Progenitor cell of endocrine pancreas (in vitro differentiated cells): Measurements from ENCODE around the gene RPTOR. TPM values are rescaled to one million over a fixed set of nuclear protein-coding genes. Genes with fewer than 3 reads are reported as not detected.
"Not testable (repeated sequence)": the region's sequence is repeated elsewhere in the genome, so short reads cannot be mapped to it uniquely, and the experiment has no call there.

Experiments
- DNase-seq: peaks from one replicate; pipeline ENCODE4 v3.0.0; 2021; ENCODE audit warnings: low spot score; ENCODE audit not compliant: unreplicated experiment
- H3K27ac Mint-ChIP-seq: 2 replicates; pipeline ENCODE4 v1.8.0; 2021; ENCODE audit warnings: mild to moderate bottlenecking, moderate library complexity, mixed read lengths
- H3K27me3 Mint-ChIP-seq: 2 replicates; pipeline ENCODE4 v1.8.0; 2021; ENCODE audit warnings: mixed read lengths
- H3K36me3 Mint-ChIP-seq: 2 replicates; pipeline ENCODE4 v1.8.0; 2022; ENCODE audit warnings: mixed read lengths; ENCODE audit not compliant: insufficient read depth
- H3K4me1 Mint-ChIP-seq: 2 replicates; pipeline ENCODE4 v1.8.0; 2021; ENCODE audit warnings: low read depth, mixed read lengths
- H3K4me3 Mint-ChIP-seq: 2 replicates; pipeline ENCODE4 v1.8.0; 2021; ENCODE audit warnings: low read depth, mild to moderate bottlenecking, moderate library complexity, mixed read lengths
- H3K9me3 Mint-ChIP-seq: 2 replicates; pipeline ENCODE4 v1.8.0; 2021; ENCODE audit warnings: low read depth, mixed read lengths
- total RNA-seq: library from RNA; stranded (reverse); gene quantifications from 2 replicates; pipeline ENCODE4 v1.2.1, GENCODE V29; 2021
- TF ChIP-seq, protein P1 (sequence below): fragments of 200-600 bp; sonication (generic); IDR thresholded peaks from one replicate; pipeline ENCODE4 v1.5.0; 2021; ENCODE audit warnings: antibody characterized with exemption, mild to moderate bottlenecking; ENCODE audit not compliant: unreplicated experiment

RPTOR gene
- total RNA-seq, 1 donor from 2014 or later = 40.0 TPM

DNA sequence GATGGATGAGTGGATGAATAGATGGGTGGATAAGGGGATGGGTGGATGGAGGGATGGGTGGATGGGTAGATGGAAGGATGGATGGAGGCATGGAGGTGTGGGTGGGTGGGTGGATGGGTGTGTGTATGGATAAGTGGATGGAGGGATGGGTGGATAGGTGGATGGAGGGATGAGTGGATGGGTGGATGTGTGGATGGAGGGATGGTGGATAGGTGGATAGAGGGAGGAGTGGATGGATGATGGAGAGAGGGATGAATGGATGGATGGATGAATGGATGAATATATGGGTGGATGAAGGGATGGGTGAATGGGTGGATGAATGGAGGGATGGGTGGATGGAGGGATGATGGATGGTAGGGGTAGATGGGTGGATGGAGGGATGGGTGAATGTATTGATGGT is 40.7 kb upstream of the RPTOR start:
- no peaks in the 10 kb centered on the region for H3K9me3 Mint-ChIP-seq
- H3K4me3 Mint-ChIP-seq = no peak overlapping the region
- H3K27ac Mint-ChIP-seq = no peak overlapping the region
- H3K27me3 Mint-ChIP-seq = peaks cover 40% of the 10 kb centered on the region
- no peaks in the 10 kb centered on the region for H3K4me1 Mint-ChIP-seq
- H3K36me3 Mint-ChIP-seq = no peaks in the 10 kb centered on the region
- TF ChIP-seq, protein P1, sequence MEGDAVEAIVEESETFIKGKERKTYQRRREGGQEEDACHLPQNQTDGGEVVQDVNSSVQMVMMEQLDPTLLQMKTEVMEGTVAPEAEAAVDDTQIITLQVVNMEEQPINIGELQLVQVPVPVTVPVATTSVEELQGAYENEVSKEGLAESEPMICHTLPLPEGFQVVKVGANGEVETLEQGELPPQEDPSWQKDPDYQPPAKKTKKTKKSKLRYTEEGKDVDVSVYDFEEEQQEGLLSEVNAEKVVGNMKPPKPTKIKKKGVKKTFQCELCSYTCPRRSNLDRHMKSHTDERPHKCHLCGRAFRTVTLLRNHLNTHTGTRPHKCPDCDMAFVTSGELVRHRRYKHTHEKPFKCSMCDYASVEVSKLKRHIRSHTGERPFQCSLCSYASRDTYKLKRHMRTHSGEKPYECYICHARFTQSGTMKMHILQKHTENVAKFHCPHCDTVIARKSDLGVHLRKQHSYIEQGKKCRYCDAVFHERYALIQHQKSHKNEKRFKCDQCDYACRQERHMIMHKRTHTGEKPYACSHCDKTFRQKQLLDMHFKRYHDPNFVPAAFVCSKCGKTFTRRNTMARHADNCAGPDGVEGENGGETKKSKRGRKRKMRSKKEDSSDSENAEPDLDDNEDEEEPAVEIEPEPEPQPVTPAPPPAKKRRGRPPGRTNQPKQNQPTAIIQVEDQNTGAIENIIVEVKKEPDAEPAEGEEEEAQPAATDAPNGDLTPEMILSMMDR = no peak
- no peak for DNase-seq

DNA sequence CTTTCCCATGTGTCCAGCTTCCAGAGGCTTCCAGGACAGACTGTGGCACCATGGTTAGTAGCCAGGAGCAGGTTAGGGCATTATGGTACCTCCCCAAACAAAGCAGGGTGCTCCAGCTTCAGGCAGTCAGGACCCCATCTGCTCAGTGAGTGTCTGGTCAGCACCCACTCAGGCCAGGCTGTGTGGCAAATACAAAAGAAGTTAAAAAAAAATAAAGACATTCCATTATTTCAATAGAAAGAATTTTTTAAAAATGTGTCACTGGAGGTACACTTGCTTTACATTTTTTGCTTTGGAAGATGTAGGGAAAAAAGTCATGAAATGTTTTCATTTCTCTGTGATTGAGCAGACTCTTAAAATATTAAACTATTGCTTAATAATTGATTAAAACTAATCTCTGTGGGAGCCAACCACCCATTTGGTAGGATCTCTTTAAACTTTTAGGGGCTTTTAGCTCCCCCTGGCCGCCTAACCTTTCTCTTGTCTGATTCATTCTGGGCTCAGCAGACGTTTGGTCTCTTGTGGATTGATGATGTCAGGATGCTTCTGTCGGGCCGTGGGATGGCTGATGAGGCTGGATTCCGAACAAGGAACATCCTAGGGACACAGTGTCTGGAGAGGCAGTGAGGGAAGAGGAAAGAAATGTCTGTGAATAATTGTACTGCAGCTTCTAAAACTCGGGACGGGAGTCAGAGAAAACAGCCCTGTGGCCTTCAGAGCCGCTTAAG is 39.8 kb upstream of the RPTOR start:
- DNase-seq = no peak
- Mint-ChIP-seq H3K9me3 (no peaks in the 10 kb centered on the region), H3K27ac (no peak overlapping the region), H3K27me3 (peaks cover 42% of the 10 kb centered on the region), H3K4me3 (no peak overlapping the region), H3K36me3 (no peaks in the 10 kb centered on the region), H3K4me1 (no peaks in the 10 kb centered on the region)
- TF ChIP-seq, protein P1 = no peak

- DNase-seq, H3K36me3 Mint-ChIP-seq, H3K4me1 Mint-ChIP-seq, H3K27ac Mint-ChIP-seq, H3K4me3 Mint-ChIP-seq, H3K9me3 Mint-ChIP-seq: not testable (repeated sequence)
- H3K27me3 Mint-ChIP-seq = peaks cover 30% of the 10 kb centered on the region
Observed at GRCh38 chr17:80507177-80507576, 37.5 kb upstream of the RPTOR start.

GRCh38 chr17:80507965-80508364 is 36.7 kb upstream of the RPTOR start:
- TF ChIP-seq, protein P1 = no peak
- Mint-ChIP-seq H3K27ac (no peak overlapping the region), H3K9me3 (no peaks in the 10 kb centered on the region), H3K4me1 (no peaks in the 10 kb centered on the region), H3K27me3 (peaks cover 26% of the 10 kb centered on the region), H3K4me3 (no peak overlapping the region), H3K36me3 (no peaks in the 10 kb centered on the region)
- no peak for DNase-seq

GRCh38 chr17:80509311-80509710 is 35.3 kb upstream of the RPTOR start:
- TF ChIP-seq, protein P1 = no peak
- Mint-ChIP-seq H3K36me3 (no peaks in the 10 kb centered on the region), H3K27ac (no peak overlapping the region), H3K27me3 (peaks cover 28% of the 10 kb centered on the region), H3K4me1 (no peaks in the 10 kb centered on the region), H3K4me3 (no peak overlapping the region), H3K9me3 (no peaks in the 10 kb centered on the region)
- no peak for DNase-seq

DNA sequence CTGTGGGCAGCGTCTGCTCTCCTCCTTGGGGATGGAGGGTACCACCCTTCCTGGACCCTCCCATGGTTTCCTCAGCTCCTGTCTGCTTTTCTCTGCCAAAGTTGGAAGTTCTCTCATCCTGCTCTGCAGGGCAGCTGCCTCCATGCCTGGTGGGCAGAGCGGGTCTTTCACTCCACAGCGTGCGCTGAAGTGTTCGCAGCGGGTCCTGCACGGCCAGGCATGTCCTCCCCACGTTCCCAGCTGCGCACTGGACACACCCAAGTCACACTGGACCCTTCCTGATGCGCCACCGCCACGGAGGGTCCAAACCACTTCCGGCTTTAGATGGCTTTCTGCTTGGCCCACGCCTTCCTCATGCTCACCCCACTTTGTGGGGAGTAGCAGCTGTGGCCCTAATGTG is 34.5 kb upstream of the RPTOR start:
- no peak overlapping the region for H3K4me3 Mint-ChIP-seq
- TF ChIP-seq, protein P1 = no peak
- no peak overlapping the region for H3K27ac Mint-ChIP-seq
- no peaks in the 10 kb centered on the region for H3K4me1 Mint-ChIP-seq
- H3K9me3 Mint-ChIP-seq = no peaks in the 10 kb centered on the region
- peaks cover 21% of the 10 kb centered on the region for H3K27me3 Mint-ChIP-seq
- H3K36me3 Mint-ChIP-seq = no peaks in the 10 kb centered on the region
- DNase-seq = no peak
